ENCODE measurements around the gene GNAT1. TPM values are rescaled to one million over a fixed set of nuclear protein-coding genes. Genes with fewer than 3 reads are reported as not detected.

GNAT1 gene
- total and polyA plus RNA-seq, 2 of the 13 experiments (the other 11 are each of a cell fraction or from before 2014, with no cell fraction given) = 0.15 TPM; not detected in 1

- no peak for TF ChIP-seq SOX6 (IDR thresholded peaks at IDR 0.05)
- TF ChIP-seq SOX6 (CRISPR knock-in tag; IDR thresholded peaks at IDR 0.05) = 0 out of 2 replicates have a peak, but pooled peaks have one; percentile 3
- TF ChIP-seq CCAR2 (optimal IDR thresholded peaks at IDR 0.05; ENCODE audit: low read depth, low read length) = no peak
- no peak for TF ChIP-seq RNF2 (conservative IDR thresholded peaks at IDR 0.05; ENCODE audit: low read depth)
- TF ChIP-seq BHLHE40 (IDR thresholded peaks at IDR 0.05; ENCODE audit: low read length) = no peak
- no peak for TF ChIP-seq SMAD3 (CRISPR knock-in tag; IDR thresholded peaks at IDR 0.05)
- TF ChIP-seq NFE2L1 (CRISPR knock-in tag; IDR thresholded peaks at IDR 0.05; ENCODE audit: borderline replicate concordance) = no peak
- TF ChIP-seq FOXP4 (CRISPR knock-in tag; IDR thresholded peaks at IDR 0.05) = no peak
- TF ChIP-seq LCORL (IDR thresholded peaks at IDR 0.05) = no peak
- TF ChIP-seq LCORL (CRISPR knock-in tag; IDR thresholded peaks at IDR 0.05) = peak; percentile 62; the same call in 1 of the 2 replicates
- TF ChIP-seq AKNA (CRISPR knock-in tag; IDR thresholded peaks at IDR 0.05; ENCODE audit: borderline replicate concordance) = no peak
- no peak for TF ChIP-seq NR0B2 (CRISPR knock-in tag; IDR thresholded peaks at IDR 0.05)
- no peak for TF ChIP-seq ZBTB8A (CRISPR knock-in tag; IDR thresholded peaks at IDR 0.05; ENCODE audit: borderline replicate concordance, low read depth)
- TF ChIP-seq SRF (IDR thresholded peaks at IDR 0.05; ENCODE audit: low read depth, low read length) = no peak
- TF ChIP-seq TOE1 (CRISPR knock-in tag; IDR thresholded peaks at IDR 0.05) = no peak
- TF ChIP-seq SP140L (CRISPR knock-in tag; IDR thresholded peaks at IDR 0.05; ENCODE audit: borderline replicate concordance) = no peak
- TF ChIP-seq SP4 (CRISPR knock-in tag; IDR thresholded peaks at IDR 0.05) = no peak
- no peak for TF ChIP-seq ZNF790 (CRISPR knock-in tag; IDR thresholded peaks at IDR 0.05; ENCODE audit: borderline replicate concordance)
- no peak for TF ChIP-seq ZMAT3 (CRISPR knock-in tag; conservative IDR thresholded peaks at IDR 0.05)
- TF ChIP-seq CBX1 (IDR thresholded peaks at IDR 0.05; ENCODE audit: low read depth) = no peak
- no peak for TF ChIP-seq DNMT1 (CRISPR knock-in tag; IDR thresholded peaks at IDR 0.05)
- TF ChIP-seq RARA (CRISPR knock-in tag; IDR thresholded peaks at IDR 0.05) = no peak
- no peak for TF ChIP-seq CAMTA2 (CRISPR knock-in tag; IDR thresholded peaks at IDR 0.05; ENCODE audit: borderline replicate concordance)
- TF ChIP-seq ZNF180 (CRISPR knock-in tag; IDR thresholded peaks at IDR 0.05; ENCODE audit: borderline replicate concordance, low read depth) = no peak
- TF ChIP-seq GZF1 (CRISPR knock-in tag; IDR thresholded peaks at IDR 0.05) = no peak
- no peak for TF ChIP-seq KDM4B (CRISPR knock-in tag; IDR thresholded peaks at IDR 0.05)
- TF ChIP-seq DNMT3B (CRISPR knock-in tag; conservative IDR thresholded peaks at IDR 0.05) = no peak
- no peak for TF ChIP-seq SMAD9 (CRISPR knock-in tag; IDR thresholded peaks at IDR 0.05)
Observed at GRCh38 chr3:50154476-50154839, 37.0 kb upstream of the GNAT1 start (continued).

Data from HepG2 (cell line).